GM21381 (cell line): ENCODE results near the gene CHADL.

Experiments used
- ATAC-seq: cut with Tn5 transposase; IDR thresholded peaks from one replicate; pipeline ENCODE4 v1.9.1; 2021; ENCODE audit warnings: mild to moderate bottlenecking, moderate library complexity; ENCODE audit not compliant: unreplicated experiment

The CHADL gene

GRCh38 chr22:41234815-41235695 is 5.7 kb downstream of the CHADL start:
- no peak for ATAC-seq

- ATAC-seq, result no peak
Observed at GRCh38 chr22:41231369-41231768, 9.4 kb downstream of the CHADL start.

DNA sequence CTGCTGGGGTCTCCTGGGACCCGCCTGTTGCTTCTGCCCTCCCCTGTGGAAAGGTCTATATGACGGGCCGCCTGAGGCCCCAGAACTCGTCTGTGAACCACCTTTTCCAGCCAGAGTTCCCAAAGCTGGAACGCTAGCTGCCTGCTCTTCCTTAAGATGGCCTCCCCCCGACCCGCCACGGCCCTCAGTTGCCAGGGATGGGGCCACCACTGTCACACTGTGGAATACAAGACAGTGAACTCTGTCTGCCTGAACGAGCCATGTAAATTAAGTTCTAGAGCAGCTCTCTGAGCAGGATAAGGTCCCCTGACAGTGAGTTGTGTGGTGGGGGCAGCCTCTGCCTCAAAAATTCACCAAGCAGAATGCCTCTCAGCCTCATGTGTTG is 10.3 kb downstream of the CHADL start:
- ATAC-seq, result no peak

DNA sequence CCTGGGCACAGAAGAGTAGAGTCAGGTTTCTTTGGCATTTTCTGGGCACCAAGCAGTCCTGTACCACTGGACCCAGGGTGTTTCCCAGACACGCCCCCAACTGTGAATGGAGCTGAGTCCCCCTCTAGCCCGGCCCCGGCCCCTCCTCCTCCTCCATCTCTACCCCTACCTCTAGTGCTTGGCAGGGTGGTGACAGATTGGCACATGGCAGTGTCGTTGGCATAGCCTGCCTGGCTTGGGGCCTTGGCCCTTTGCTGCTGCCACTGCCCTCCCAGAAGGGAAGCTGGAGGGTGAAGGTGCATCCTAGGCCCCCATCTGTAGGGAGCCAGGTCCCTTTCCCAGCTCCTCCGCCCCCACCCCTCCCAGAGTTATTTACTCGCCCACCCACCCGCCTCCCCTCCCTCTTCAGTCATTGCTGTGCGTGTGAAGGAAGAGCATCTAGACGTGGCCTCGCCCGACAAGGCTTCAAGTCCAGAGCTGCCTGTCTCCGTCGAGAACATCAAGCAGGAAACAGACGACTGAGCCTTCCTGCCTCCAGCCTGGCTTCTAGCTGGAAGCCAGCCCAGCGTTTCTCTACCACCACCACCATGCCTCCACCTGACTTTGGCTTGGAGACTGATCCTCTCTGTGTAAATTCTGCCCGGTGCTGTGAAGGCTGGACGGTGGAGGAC is 10.9 kb downstream of the CHADL start:
- ATAC-seq, result no peak

DNA sequence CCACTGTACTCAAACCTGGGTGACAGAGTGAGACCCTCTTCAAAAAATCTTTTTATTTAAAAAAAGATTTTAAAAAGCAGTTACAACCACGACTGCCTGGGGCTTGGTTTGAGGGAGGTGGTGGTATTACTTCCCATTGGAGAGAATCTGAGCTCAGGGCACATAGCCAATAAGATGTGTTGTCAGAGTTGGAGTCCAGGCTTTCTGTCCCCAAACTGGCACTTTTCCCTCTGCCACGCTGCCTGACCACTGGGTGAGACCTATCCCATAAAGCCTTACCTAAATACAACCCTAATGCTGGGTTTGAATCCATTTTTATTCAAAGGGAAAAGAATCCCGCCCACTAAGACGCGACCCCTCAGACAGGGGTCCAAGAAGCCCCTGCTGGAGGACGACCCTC is 11.5 kb downstream of the CHADL start:
- ATAC-seq, result no peak

DNA sequence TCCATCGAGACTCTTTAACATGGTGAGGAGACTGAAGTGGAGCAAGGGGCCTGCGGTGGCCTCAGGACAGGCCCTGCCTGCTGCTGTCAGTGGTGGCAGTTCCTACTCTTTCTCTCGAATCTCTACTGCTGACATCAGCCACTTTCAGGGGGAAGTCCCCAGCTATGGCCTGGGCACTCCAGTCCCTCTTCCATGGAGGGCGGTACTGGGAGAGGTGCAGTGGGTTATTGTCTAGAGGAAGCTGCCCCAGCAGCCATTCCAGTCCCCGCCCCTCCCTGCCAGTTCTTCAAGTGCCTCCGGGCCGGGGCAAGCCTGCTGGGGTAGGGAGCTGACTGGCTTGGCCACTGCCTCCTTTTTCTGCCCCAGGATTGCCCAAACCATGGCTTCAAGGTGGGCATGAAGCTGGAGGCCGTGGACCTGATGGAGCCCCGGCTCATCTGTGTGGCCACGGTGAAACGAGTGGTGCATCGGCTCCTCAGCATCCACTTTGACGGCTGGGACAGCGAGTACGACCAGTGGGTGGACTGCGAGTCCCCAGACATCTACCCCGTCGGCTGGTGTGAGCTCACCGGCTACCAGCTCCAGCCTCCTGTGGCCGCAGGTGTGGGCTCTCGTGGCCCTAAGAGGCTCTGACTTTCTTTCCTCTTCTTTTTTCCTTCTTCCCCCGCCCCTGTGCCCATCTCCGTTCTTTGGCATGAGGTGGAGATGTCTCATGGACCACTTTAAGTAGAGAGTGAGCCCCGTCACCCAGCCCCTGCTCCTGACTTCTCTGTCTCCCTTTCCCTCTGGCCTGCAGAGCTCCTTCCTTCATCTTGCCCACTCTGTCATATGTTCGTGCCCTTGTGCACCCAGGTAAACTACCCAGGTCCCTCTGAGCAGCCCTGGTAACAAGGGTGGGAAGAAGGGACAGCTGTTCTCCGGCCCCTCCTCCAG is 13.7 kb downstream of the CHADL start:
- ATAC-seq, result no peak

DNA sequence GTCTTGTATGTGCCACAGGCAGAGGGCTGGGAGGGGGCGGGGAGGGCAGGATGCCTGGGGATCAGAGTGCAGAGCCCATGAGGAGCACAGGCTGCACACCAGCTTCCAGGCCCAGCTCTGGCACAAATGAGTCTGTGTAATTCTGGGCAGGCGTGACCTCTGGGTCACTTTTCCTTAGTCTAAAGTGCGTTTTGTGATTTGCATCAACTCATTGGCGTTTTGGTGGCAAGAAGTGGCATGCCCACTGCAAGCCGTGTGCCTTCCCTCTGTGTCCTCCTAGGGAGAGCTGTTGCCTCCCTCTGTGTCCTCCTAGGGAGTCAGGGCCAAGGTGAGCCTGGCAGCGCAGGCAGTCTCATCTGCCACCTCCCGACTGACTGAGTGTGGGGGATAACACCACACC is 17.2 kb downstream of the CHADL start:
- ATAC-seq, result no peak

DNA sequence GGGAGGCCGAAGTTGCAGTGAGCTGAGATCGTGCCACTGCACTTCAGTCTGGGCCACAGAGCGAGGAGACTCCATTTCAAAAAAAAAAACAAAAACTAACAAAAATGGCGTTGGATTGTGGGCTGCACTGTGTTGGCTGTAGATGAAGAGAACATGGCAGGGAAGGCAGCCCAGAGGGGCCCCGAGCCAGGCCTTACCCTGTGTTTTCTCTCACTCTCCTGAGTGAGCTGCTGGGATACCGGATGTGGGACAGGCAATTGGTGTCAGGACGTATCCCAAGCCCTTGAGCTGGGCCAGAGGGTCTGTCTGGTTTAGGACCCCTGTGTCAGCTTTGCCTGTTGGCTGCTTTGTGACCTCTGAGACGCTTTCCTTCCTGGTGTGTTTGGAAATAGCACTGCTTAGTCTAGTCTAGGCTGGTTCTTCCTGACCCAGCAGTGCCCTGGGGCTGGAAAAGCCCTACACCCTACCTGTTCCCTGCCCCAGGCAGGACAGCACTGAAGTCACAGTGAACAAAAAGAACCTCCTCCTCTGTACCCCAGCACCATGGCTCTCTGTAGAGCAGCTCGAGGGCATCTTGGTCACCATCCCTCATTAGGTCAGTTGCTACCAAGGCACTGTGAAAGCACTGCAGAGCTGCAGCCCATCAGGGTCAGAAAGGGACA is 17.8 kb downstream of the CHADL start:
- no peak for ATAC-seq

DNA sequence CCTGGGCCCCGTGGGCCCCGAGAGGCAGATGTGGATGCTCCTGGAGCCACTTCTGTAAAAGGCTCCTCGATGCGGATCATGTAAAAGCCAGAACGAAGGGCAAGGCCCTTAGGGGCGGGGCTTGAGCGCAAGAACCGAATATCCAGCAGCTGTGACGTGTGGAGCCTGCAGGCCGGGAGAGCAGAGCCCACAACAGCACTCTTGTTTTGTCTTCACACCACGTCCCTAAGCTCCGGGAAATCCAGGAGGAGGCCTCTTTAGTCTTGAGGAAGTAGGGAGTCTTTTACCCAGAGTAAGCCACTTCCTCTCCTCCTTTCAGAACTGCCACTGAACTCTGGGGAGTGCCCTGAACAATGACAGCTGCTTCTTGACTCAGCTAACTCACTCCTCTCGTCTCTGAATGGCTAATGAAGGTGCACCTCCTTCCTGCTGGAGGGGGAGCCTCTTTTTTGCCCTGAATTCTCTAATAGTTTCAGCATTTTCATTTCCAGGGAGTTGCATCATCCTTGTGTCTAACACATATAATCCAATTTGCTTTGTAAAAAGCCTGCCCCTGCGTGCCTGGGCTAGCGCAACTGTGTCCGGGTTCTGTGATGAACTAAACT is 23.1 kb downstream of the CHADL start:
- no peak for ATAC-seq

GRCh38 chr22:41216984-41217383 is 23.7 kb downstream of the CHADL start:
- ATAC-seq, result no peak

DNA sequence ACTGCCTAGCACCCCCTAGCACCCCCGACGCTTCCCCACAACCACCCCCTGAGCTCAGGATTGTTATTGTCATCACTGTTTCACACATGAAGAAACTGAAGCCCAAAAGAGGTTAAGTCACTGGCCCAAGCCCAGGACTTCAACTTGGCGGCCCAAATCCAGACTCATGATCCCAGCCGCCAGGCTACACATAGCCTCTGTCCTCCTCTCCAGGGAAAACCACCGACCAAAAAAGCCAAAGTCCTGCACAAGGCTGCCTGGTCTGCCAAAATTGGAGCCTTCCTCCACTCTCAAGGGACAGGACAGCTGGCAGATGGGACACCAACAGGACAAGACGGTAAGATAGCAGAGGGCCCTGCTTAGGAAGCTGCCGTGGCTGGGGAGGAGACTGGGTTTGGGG is 24.8 kb downstream of the CHADL start:
- no peak for ATAC-seq

- ATAC-seq, result no peak
Observed at GRCh38 chr22:41215409-41215808, 25.3 kb downstream of the CHADL start.

DNA sequence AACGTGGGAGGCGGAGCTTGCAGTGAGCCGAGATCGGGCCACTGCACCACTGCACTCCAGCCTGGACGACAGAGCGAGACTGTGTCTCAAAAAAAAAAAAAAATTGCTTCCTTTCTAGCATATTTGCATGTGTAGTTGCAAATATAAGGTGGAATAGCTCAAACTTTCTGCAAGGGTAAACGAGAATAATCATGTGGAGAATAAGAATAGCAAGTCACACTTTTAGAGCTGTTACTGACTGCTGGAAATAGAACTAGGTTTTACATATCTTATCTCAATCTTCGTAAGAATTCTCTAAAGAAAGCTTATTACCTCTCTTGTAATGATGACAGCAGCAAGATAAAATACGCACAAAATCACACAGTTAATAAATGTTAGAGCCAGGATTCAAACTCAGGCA is 34.0 kb downstream of the CHADL start:
- ATAC-seq, result no peak

- peak; percentile 98 for ATAC-seq
Observed at GRCh38 chr22:41204992-41205900, 35.5 kb downstream of the CHADL start, which contains the start of gene L3MBTL2. Gene L3MBTL2 (plus strand): TSS chr22:41205312. CDS start chr22:41205363, 51 bp downstream.

DNA sequence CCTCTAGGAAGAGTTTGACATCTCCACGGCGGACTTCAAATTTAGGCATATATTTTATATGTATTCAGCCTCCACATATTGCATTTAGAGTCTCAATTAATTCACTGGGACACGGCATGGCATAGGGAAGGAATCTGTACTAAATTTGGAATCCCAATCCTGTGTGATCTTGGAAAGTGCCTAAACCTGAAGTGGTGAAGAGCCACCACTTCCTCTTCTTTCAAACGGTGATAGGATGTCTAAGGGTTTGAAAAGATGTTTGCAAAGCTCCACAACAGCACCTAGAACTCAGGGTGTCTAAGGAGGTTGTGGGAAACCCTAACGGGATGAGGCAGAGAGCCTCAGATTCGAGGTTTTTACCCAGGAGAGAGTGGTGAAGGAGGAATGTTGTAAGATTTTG is 36.7 kb downstream of the CHADL start:
- ATAC-seq, result no peak

DNA sequence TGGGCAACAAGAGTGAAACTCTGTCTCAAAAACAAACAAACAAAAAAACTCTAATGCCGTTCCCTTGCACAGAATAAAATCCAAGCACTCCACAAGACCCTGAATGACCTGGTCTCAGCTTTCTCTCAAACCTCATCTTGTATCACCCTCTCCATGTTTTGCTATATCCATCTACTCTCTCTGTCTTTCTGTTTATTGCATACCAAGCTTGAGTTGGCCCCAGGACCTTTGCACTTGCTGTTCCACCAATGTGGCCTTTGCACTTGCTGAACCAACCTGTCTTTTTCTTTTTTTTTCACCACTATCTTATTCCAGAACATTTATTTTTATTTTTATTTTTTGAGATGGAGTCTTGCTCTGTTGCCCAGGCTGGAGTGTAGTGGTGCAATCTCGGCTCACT is 37.6 kb downstream of the CHADL start:
- ATAC-seq, result no peak

- ATAC-seq, result no peak
Observed at GRCh38 chr22:41201141-41201540, 39.6 kb downstream of the CHADL start.

GRCh38 chr22:41198027-41198580 is 42.6 kb downstream of the CHADL start:
- ATAC-seq, result no peak
